Stimulated activated CD8-positive, alpha-beta memory T cell treated with anti-CD3 and anti-CD28 coated beads, Interleukin-12 subunit alpha, Interleukin-12 subunit beta, amount 100 ng/mL, for 4 hours (primary cell): ENCODE data around the gene RRP15.

Source experiments
- DNase-seq: peaks from one replicate; pipeline ENCODE4 v3.0.0-alpha.2; 2020; ENCODE audit warnings: low read depth

The RRP15 gene

GRCh38 chr1:218341325-218341724 is 56.2 kb downstream of the RRP15 start:
- DNase-seq: no peak

GRCh38 chr1:218342091-218342490 is 57.0 kb downstream of the RRP15 start:
- DNase-seq: no peak

GRCh38 chr1:218344814-218345672 is 60.0 kb downstream of the RRP15 start, which contains the start of gene TGFB2:
TGFB2 (plus strand) TSS chr1:218345336; CDS start chr1:218346702, 1,366 bp downstream.
- DNase-seq: no peak

GRCh38 chr1:218345673-218346390 is 60.7 kb downstream of the RRP15 start:
- no peak for DNase-seq

GRCh38 chr1:218346391-218347204 is 61.5 kb downstream of the RRP15 start:
- no peak for DNase-seq

- DNase-seq: no peak
Measured at GRCh38 chr1:218347336-218347722, 62.2 kb downstream of the RRP15 start.

- no peak for DNase-seq
Measured at GRCh38 chr1:218347723-218348627, 62.9 kb downstream of the RRP15 start.

GRCh38 chr1:218348628-218349071 is 63.6 kb downstream of the RRP15 start:
- no peak for DNase-seq

- DNase-seq: no peak
Measured at GRCh38 chr1:218349348-218350034, 64.4 kb downstream of the RRP15 start.

GRCh38 chr1:218350035-218350525 is 65.0 kb downstream of the RRP15 start:
- no peak for DNase-seq

GRCh38 chr1:218350801-218351266 is 65.7 kb downstream of the RRP15 start:
- no peak for DNase-seq

- DNase-seq: no peak
Measured at GRCh38 chr1:218351391-218352074, 66.4 kb downstream of the RRP15 start.

GRCh38 chr1:218352075-218352438 is 67.0 kb downstream of the RRP15 start:
- DNase-seq: no peak

- no peak for DNase-seq
Measured at GRCh38 chr1:218353656-218354055, 68.6 kb downstream of the RRP15 start.

GRCh38 chr1:218355278-218355677 is 70.2 kb downstream of the RRP15 start:
- no peak for DNase-seq

- DNase-seq: no peak
Measured at GRCh38 chr1:218357211-218357892, 72.3 kb downstream of the RRP15 start.

GRCh38 chr1:218357893-218358232 is 72.8 kb downstream of the RRP15 start:
- no peak for DNase-seq

- DNase-seq: no peak
Measured at GRCh38 chr1:218361298-218362065, 76.4 kb downstream of the RRP15 start.
